Prostate gland (tissue), 2 donors: ENCODE results near the gene TCERG1L. TPM values are rescaled to one million over a fixed set of nuclear protein-coding genes. Genes with fewer than 3 reads are reported as not detected.

Experiments used
- DNase-seq: peaks from one replicate; pipeline ENCODE4 v3.0.0-alpha.2; 2019; ENCODE audit warnings: low spot score
- H3K27ac ChIP-seq, 2 donors: fragments of 200-600 bp; sonication (generic); 2 replicates each; pipeline ENCODE4 v1.5.1; 2017 to 2019
- H3K27me3 ChIP-seq: fragments of 200-600 bp; sonication (generic); replicated peaks from 2 replicates; pipeline ENCODE4 v1.5.1; 2019; ENCODE audit not compliant: insufficient read depth
- H3K36me3 ChIP-seq, 2 donors: fragments of 200-600 bp; sonication (generic); 1 replicate in 1 of 2; 2 replicates in 1 of 2; pipeline versions ENCODE4 v1.5.1 to v1.8.1; 2017 to 2019
- H3K4me1 ChIP-seq: fragments of 200-600 bp; sonication (generic); replicated peaks from 2 replicates; pipeline ENCODE4 v1.5.1; 2019
- H3K4me3 ChIP-seq, 2 donors: fragments of 200-600 bp; sonication (generic); 2 replicates each; pipeline ENCODE4 v1.5.1; 2017 to 2019
- H3K9me3 ChIP-seq: fragments of 200-600 bp; sonication (generic); 2 replicates; pipeline ENCODE4 v1.5.1; 2017
- POLR2A ChIP-seq: fragments of 450-650 bp; IDR thresholded peaks from one replicate; pipeline ENCODE4 v1.6.1; 2016; ENCODE audit warnings: antibody characterized with exemption, mild to moderate bottlenecking
- POLR2AphosphoS5 ChIP-seq: sonication (generic); formaldehyde crosslinking; IDR thresholded peaks from one replicate; pipeline ENCODE4 v1.6.1; 2017; ENCODE audit warnings: antibody characterized with exemption
- WGBS: methylation state at CpG from one replicate; pipeline ENCODE4 v1.1.5; 2018; 5-methylcytosine and 5-hydroxymethylcytosine counted together
- intact Hi-C: fragments of 100-400 bp; cut with DNase I; formaldehyde crosslinking; loops from one replicate; pipeline ENCODE4 v1.14.2; 2022
- total RNA-seq, 2 donors: library from RNA; depleted of rRNA; stranded (reverse); fragments of >200 nt; gene quantifications; one replicate each; pipeline ENCODE4 v1.1.0, GENCODE V29; 2016
- TF ChIP-seq, protein P1 (sequence below), 4 experiments: fragments of 200-600 bp in 2 of 4; fragments of 450-650 bp in 2 of 4; sonication (generic) in 2 of 4; IDR thresholded peaks; 1 replicate in 3 of 4; 2 replicates in 1 of 4; pipeline ENCODE4 v1.5.1; 2016 to 2019; ENCODE audit warnings: antibody characterized with exemption in 4 of 4, mild to moderate bottlenecking in 2 of 4, moderate library complexity in 2 of 4

Gene TCERG1L
- total RNA-seq, 2 donors from 2014 or later, result 0.23 to 4.0 TPM

DNA sequence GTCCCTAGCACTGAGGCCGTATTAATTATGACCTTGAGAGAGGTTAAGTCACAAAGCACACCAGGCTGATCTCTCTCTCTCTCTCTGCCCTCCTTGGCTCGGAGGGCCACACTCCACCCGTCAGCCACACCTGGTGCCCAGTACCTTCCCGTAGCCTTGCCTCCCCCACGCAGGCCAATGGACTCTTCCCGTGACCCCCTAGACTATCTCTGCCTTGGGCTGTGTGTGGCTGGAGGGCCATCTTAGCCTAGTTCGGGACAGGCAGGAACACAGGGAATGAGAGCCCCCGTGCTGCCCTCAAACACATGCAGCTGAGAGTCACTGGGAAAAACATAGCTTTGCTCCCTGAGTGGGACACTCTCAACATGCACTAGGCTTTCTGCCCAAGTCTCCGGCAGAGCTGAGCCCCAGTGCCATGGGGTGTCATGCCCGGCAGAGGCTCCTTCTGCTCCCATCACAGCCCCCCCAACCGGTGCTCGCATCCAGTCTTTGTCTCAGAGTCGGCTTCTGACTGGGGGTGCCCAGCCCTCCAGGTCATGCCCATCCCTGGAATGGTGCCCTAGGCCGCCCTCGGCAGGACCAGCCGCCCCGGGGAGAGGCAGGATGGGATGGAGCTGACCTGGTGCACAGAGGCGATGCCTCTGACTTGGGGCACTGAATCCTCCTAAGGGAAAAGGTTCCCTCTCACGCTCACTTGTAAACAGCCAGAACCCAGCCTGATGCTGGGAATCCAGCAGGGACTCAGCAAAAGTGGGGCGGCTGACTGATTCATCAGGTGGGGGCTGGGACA is 63.0 kb downstream of the TCERG1L start:
- Histone ChIP-seq H3K4me1 (no peaks in the 10 kb centered on the region), H3K27ac (no peak overlapping the region), H3K9me3 (no peaks in the 10 kb centered on the region), H3K4me3 (no peak overlapping the region), H3K27me3 (no peaks in the 10 kb centered on the region), H3K36me3 (no peaks in the 10 kb centered on the region)
- no peak for DNase-seq
- intact Hi-C loops, result no loop called here
- TF ChIP-seq POLR2A, result no peak
- 82% methylated on average over 20 of the region's 20 CpGs for WGBS

DNA sequence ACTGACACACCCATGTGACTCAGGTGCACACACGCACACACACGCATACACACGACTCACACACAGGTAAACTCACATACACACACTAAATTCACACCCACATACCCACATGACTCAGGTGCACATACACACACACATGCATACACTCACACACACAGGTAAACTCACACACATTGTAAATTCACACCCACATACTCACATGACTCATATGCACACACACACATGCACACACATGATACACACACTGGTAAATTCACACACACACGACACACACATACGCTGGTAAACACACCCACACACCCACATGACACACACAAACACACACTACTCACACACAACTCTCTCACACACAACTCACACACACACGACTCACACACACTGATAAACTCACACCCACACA is 63.6 kb downstream of the TCERG1L start:
- no peaks in the 10 kb centered on the region for H3K27me3 ChIP-seq
- 84% methylated on average over 6 of the region's 6 CpGs for WGBS
- no peaks in the 10 kb centered on the region for H3K36me3 ChIP-seq
- intact Hi-C loops, result no loop called here
- no peaks in the 10 kb centered on the region for H3K4me1 ChIP-seq
- H3K27ac ChIP-seq, result no peak overlapping the region
- no peaks in the 10 kb centered on the region for H3K9me3 ChIP-seq
- no peak for DNase-seq
- no peak overlapping the region for H3K4me3 ChIP-seq
- TF ChIP-seq POLR2A, result no peak
- TF ChIP-seq, protein P1, sequence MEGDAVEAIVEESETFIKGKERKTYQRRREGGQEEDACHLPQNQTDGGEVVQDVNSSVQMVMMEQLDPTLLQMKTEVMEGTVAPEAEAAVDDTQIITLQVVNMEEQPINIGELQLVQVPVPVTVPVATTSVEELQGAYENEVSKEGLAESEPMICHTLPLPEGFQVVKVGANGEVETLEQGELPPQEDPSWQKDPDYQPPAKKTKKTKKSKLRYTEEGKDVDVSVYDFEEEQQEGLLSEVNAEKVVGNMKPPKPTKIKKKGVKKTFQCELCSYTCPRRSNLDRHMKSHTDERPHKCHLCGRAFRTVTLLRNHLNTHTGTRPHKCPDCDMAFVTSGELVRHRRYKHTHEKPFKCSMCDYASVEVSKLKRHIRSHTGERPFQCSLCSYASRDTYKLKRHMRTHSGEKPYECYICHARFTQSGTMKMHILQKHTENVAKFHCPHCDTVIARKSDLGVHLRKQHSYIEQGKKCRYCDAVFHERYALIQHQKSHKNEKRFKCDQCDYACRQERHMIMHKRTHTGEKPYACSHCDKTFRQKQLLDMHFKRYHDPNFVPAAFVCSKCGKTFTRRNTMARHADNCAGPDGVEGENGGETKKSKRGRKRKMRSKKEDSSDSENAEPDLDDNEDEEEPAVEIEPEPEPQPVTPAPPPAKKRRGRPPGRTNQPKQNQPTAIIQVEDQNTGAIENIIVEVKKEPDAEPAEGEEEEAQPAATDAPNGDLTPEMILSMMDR (IDR thresholded peaks at IDR 0.05), result no peak
- TF ChIP-seq POLR2AphosphoS5, result no peak

DNA sequence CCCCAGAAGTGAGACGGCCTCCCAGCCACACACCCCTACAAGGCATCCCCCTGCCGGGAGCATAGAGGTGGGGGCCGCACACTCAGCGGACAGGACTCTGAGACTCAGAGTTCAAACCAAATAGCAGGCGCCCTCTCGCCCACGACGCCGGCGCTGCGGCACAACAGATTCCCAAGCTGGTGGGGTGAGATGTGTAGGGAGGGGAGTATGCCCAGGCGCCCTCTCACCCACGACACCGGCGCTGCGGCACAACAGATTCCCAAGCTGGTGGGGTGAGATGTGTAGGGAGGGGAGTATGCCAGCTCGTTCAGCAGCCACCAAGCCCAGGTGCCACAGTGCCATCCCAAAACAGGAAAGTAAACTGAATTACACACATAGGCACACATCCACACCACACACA is 64.7 kb downstream of the TCERG1L start:
- Histone ChIP-seq H3K36me3 (no peaks in the 10 kb centered on the region), H3K9me3 (no peaks in the 10 kb centered on the region), H3K4me3 (no peak overlapping the region), H3K4me1 (no peaks in the 10 kb centered on the region), H3K27me3 (no peaks in the 10 kb centered on the region), H3K27ac (no peak overlapping the region)
- intact Hi-C loops, result no loop called here
- TF ChIP-seq POLR2A (no peak), POLR2AphosphoS5 (no peak)
- TF ChIP-seq, protein P1 (IDR thresholded peaks at IDR 0.05), result no peak
- DNase-seq, result no peak
- 88% methylated on average over 17 of the region's 17 CpGs for WGBS

DNA sequence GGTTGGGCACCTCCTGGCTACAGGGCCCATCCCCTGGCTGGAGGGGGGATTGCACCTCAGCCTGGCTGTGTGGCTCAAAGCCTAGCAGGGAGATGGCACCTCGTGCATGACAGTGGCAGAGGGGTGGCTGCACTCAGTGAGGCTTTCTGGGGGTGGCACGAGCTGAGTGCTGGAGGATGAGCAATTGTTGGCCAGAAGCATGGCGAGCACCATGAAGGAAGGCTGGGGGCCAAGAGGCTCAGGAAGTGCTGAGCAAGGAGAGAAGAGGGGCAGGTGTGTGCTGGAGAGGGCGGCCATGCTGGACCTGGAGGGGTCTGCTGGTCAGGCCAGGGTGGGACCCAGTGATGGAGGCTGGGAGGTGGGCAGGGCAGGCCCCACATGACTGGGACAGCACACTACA is 65.4 kb downstream of the TCERG1L start:
- Histone ChIP-seq H3K4me3 (no peak overlapping the region), H3K36me3 (no peaks in the 10 kb centered on the region), H3K27ac (no peak overlapping the region), H3K9me3 (no peaks in the 10 kb centered on the region), H3K4me1 (no peaks in the 10 kb centered on the region), H3K27me3 (no peaks in the 10 kb centered on the region)
- DNase-seq, result no peak
- intact Hi-C loops, result no loop called here
- WGBS, result 60% methylated on average over 4 of the region's 4 CpGs
- TF ChIP-seq POLR2A (no peak), POLR2AphosphoS5 (no peak)
- TF ChIP-seq, protein P1 (IDR thresholded peaks at IDR 0.05), result no peak

DNA sequence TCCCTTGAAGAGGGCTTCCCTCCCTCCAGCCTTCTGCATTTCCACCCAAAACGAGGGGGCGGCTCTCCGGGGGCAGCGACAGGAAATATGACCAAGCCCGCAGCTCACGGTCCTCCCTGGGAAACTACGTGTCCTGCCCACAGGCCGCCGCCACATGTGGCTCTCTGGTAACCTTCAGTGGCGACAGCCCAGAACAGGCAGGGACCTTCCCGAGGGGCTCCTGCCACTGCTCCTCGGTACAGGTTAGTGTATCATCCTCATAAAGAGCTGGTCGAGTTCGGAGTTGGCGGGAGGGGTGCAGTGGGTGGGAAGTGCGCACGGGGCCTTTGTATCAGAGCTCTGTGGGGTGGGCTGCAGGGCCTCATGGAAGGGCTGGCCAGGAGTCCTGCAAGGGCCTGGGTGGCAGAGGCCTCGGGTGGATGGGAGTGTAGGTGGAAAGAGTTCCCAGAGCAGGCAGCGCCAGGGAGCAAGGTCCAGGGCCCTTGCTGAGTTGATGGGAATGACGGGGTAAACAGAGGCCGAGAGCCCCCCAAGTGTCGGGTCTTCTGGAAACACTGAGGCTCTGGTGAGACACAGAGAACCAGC is 66.0 kb downstream of the TCERG1L start:
- no peaks in the 10 kb centered on the region for H3K36me3 ChIP-seq
- WGBS, result 89% methylated on average over 22 of the region's 22 CpGs
- DNase-seq, result no peak

More for the DNA sequence above, 66.0 kb downstream of the TCERG1L start:
- TF ChIP-seq POLR2A (no peak), POLR2AphosphoS5 (no peak)
- TF ChIP-seq, protein P1 (IDR thresholded peaks at IDR 0.05), result no peak
- Histone ChIP-seq H3K4me1 (no peaks in the 10 kb centered on the region), H3K27ac (no peak overlapping the region), H3K27me3 (no peaks in the 10 kb centered on the region), H3K9me3 (no peaks in the 10 kb centered on the region), H3K4me3 (no peak overlapping the region)
- intact Hi-C loops, result no loop called here
